Gastrocnemius medialis (tissue), 4 donors: ENCODE measurements around the gene TAGLN2. TPM values are rescaled to one million over a fixed set of nuclear protein-coding genes. Genes with fewer than 3 reads are reported as not detected.

ENCODE experiments used
- ATAC-seq, 2 donors: fragments of 150-250 bp; one replicate each; pipeline ENCODE4 v1.9.1; 2016
- DNase-seq, 2 donors: peaks; one replicate each; pipeline ENCODE4 v3.0.0-alpha.2; 2019
- H3K27ac ChIP-seq, 4 donors: fragments of 200-600 bp; sonication (generic); 1 replicate in 1 of 4; 2 replicates in 3 of 4; pipeline ENCODE4 v1.5.1; 2016 to 2018; ENCODE audit warnings: mild to moderate bottlenecking in 2 of 4, moderate library complexity in 1 of 4
- H3K27me3 ChIP-seq, 3 donors: fragments of 200-600 bp; sonication (generic) in 2 of 3; 1 replicate in 1 of 3; 2 replicates in 2 of 3; pipeline versions ENCODE4 v1.5.1 to v1.6.0; 2016 to 2019; ENCODE audit warnings: mild to moderate bottlenecking in 1 of 3, moderate library complexity in 1 of 3
- H3K36me3 ChIP-seq, 2 donors: fragments of 200-600 bp; sonication (generic) in 1 of 2; one replicate each; pipeline ENCODE4 v1.5.1; 2017 to 2018
- H3K4me1 ChIP-seq, 2 donors: fragments of 200-600 bp; sonication (generic) in 1 of 2; one replicate each; pipeline ENCODE4 v1.5.1; 2016 to 2017; ENCODE audit warnings: mild to moderate bottlenecking in 2 of 2
- H3K4me3 ChIP-seq, 4 donors: fragments of 200-600 bp; sonication (generic) in 3 of 4; 1 replicate in 1 of 4; 2 replicates in 3 of 4; pipeline ENCODE4 v1.5.1; 2016 to 2019; ENCODE audit warnings: mild to moderate bottlenecking in 2 of 4
- H3K9me3 ChIP-seq, 3 donors: fragments of 200-600 bp; sonication (generic) in 2 of 3; 1 replicate in 1 of 3; 2 replicates in 2 of 3; pipeline ENCODE4 v1.5.1; 2016 to 2019
- POLR2A ChIP-seq, 2 donors: fragments of 450-650 bp; IDR thresholded peaks; one replicate each; pipeline ENCODE4 v1.6.1; 2017; ENCODE audit warnings: antibody characterized with exemption in 2 of 2, mild to moderate bottlenecking in 2 of 2, moderate library complexity in 2 of 2
- in situ Hi-C, 4 donors: fragments of 200-750 bp; cut with MboI; loops; one replicate each; pipeline versions ENCODE4 v1.15.0 to v1.8.0; 2017; ENCODE audit warnings: low sequenced_read_pairs in 4 of 4
- intact Hi-C: fragments of 100-400 bp; cut with DNase I; formaldehyde crosslinking; loops from one replicate; pipeline ENCODE4 v1.15.1; 2023; ENCODE audit warnings: low total_unique reads
- microRNA-seq, 2 donors: library from miRNA; unstranded; fragments of <30 nt; microRNA quantifications; one replicate each; pipeline ENCODE4, GENCODE V29; 2016; ENCODE audit warnings: borderline replicate concordance in 2 of 2
- total RNA-seq, 4 donors: library from RNA; depleted of rRNA; stranded (reverse); fragments of >200 nt; gene quantifications; one replicate each; pipeline versions ENCODE4 v1.1.0 to v1.2.3, GENCODE V29; 2016
- TF ChIP-seq, protein P1 (sequence below), 5 experiments: fragments of 450-650 bp in 3 of 5; fragments of 200-600 bp in 2 of 5; sonication (generic) in 2 of 5; IDR thresholded peaks in 4 of 5; conservative IDR thresholded peaks in 1 of 5; 1 replicate in 4 of 5; 2 replicates in 1 of 5; pipeline ENCODE4 v1.5.1; 2016 to 2019; ENCODE audit warnings: antibody characterized with exemption in 5 of 5, mild to moderate bottlenecking in 3 of 5, moderate library complexity in 3 of 5

Gene TAGLN2
- total RNA-seq, 4 donors from 2014 or later, result 28.8 to 48.2 (median 37.5) TPM

DNA sequence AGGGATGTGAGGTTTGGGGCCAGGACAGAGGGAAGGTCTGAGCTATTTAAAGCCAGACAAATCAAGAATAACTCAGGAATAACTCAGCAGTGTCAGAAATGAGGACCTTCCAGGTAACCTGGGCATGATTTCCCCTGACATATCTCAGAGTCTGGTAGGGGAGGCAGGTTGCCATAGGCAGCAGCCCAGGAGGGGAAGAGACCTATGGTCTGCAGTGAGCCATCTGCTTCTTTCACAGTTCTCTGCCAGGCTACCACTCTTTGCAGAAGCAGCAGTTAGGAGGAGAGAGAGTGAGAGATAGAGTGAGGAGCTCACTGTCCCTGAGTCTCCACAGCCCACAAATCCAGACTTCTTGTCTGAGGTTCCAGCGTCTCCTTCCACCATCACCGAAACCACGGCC is 56.5 kb downstream of the TAGLN2 start:
- in situ Hi-C loops (no loop called here), intact Hi-C loops (no loop called here)
- TF ChIP-seq, protein P1, sequence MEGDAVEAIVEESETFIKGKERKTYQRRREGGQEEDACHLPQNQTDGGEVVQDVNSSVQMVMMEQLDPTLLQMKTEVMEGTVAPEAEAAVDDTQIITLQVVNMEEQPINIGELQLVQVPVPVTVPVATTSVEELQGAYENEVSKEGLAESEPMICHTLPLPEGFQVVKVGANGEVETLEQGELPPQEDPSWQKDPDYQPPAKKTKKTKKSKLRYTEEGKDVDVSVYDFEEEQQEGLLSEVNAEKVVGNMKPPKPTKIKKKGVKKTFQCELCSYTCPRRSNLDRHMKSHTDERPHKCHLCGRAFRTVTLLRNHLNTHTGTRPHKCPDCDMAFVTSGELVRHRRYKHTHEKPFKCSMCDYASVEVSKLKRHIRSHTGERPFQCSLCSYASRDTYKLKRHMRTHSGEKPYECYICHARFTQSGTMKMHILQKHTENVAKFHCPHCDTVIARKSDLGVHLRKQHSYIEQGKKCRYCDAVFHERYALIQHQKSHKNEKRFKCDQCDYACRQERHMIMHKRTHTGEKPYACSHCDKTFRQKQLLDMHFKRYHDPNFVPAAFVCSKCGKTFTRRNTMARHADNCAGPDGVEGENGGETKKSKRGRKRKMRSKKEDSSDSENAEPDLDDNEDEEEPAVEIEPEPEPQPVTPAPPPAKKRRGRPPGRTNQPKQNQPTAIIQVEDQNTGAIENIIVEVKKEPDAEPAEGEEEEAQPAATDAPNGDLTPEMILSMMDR (IDR thresholded peaks at IDR 0.05 in 4 of 5, conservative IDR thresholded peaks at IDR 0.05 in 1 of 5), result no peak
- no peak for TF ChIP-seq POLR2A (IDR thresholded peaks at IDR 0.05)

More for the DNA sequence above, 56.5 kb downstream of the TAGLN2 start:
- DNase-seq (no peak), ATAC-seq (no peak)
- H3K27ac ChIP-seq, result no peak overlapping the region
- H3K9me3 ChIP-seq, result no peaks in the 10 kb centered on the region
- H3K27me3 ChIP-seq, result peaks cover 0 to 11% (median 0%) of the 10 kb centered on the region in 3 donors
- peaks cover 0 to 7% of the 10 kb centered on the region in 2 donors for H3K4me1 ChIP-seq
- H3K36me3 ChIP-seq, result no peaks in the 10 kb centered on the region
- H3K4me3 ChIP-seq, result no peak overlapping the region

Small RNA genes within 50 kb of the gene (microRNA-seq; reads per million reads assigned to microRNA genes)
- gene MIR4259, result 0 reads per million in 2 donors

Other genes with a start within 250 kb of the TAGLN2 start
- 10 to 100 TPM in 2 of 4 donors, not detected in 2; 11.0 to 26.7 TPM for gene CRP, start 210.9 kb downstream of the TAGLN2 start, total RNA-seq
- 10 to 100 TPM; 47.0 to 94.6 (median 77.2) TPM for gene DUSP23, start 144.5 kb downstream of the TAGLN2 start, total RNA-seq
- not detected for gene FCRL6, start 123.1 kb downstream of the TAGLN2 start, total RNA-seq
- 1 to 10 TPM in 2 of 4 donors, under 1 TPM in 1, not detected in 1; 0.75 to 2.3 (median 2.0) TPM for gene SLAMF8, start 98.6 kb downstream of the TAGLN2 start, total RNA-seq
- gene VSIG8, start 62.9 kb downstream of the TAGLN2 start, total RNA-seq, result not detected
- not detected for gene CFAP45, start 25.3 kb downstream of the TAGLN2 start, total RNA-seq
- under 1 TPM in 2 of 4 donors, not detected in 2; 0.10 to 0.11 TPM for gene IGSF9, start 20.1 kb upstream of the TAGLN2 start, total RNA-seq
- gene SLAMF9, start 28.7 kb upstream of the TAGLN2 start, total RNA-seq, result not detected
- gene PIGM, start 106.5 kb upstream of the TAGLN2 start, total RNA-seq, result under 1 TPM; 0.55 to 0.75 (median 0.72) TPM
- not detected for gene KCNJ10, start 144.7 kb upstream of the TAGLN2 start, total RNA-seq
- not detected for gene KCNJ9, start 156.0 kb upstream of the TAGLN2 start, total RNA-seq
- gene IGSF8, start 173.1 kb upstream of the TAGLN2 start, total RNA-seq, result 10 to 100 TPM in 1 of 4 donors, 1 to 10 TPM in 3; 3.4 to 12.8 (median 8.7) TPM
- gene ATP1A2, start 190.3 kb upstream of the TAGLN2 start, total RNA-seq, result 100 to 1,000 TPM; 281 to 710 (median 413) TPM
- gene ATP1A4, start 226.1 kb upstream of the TAGLN2 start, total RNA-seq, result under 1 TPM in 2 of 4 donors, not detected in 2; 0.07 to 0.47 TPM